ENCODE results near the gene NAP1L5.

GRCh38 chr4:88738180-88738579 lies 40.6 kb upstream of the NAP1L5 start:
- TF ChIP-seq CTCF (IDR thresholded peaks at IDR 0.05) (no peak), POLR2A (IDR thresholded peaks at IDR 0.05) (no peak)
